Thyroid gland (tissue), 4 donors: Measurements from ENCODE around the gene TKTL1.

Experiments used
- POLR2A ChIP-seq, 2 donors: fragments of 450-650 bp; IDR thresholded peaks; one replicate each; pipeline ENCODE4 v1.6.1; 2017; ENCODE audit warnings: antibody characterized with exemption in 2 of 2, mild to moderate bottlenecking in 2 of 2, moderate library complexity in 1 of 2
- TF ChIP-seq, protein P1 (sequence below), 6 experiments: fragments of 200-600 bp in 3 of 6; fragments of 450-650 bp in 3 of 6; sonication (generic) in 3 of 6; IDR thresholded peaks; one replicate each; pipeline ENCODE4 v1.5.1; 2016 to 2019; ENCODE audit warnings: antibody characterized with exemption in 6 of 6, mild to moderate bottlenecking in 2 of 6, inconsistent platforms in 1 of 6, moderate library complexity in 1 of 6

DNA sequence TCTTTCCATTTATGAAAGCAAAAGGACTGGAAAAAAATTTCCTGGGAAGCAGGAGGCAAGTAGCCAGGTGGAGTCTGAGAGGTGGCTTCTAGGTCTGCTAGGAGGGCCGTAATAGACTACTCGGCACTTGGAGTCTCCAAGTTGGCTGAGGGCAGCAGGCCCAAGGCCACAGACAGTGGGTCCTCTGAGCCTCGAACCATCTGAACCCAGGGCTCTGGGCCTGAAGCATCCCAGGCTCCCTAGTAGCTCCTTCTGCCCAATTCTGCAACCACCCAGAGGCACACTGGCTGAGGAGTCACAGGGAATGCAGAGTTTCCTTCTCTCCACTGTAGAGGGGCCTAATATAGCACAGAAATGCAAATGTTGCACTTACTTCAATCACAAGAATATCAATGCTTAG is 19.8 kb downstream of the TKTL1 start:
- TF ChIP-seq, protein P1, sequence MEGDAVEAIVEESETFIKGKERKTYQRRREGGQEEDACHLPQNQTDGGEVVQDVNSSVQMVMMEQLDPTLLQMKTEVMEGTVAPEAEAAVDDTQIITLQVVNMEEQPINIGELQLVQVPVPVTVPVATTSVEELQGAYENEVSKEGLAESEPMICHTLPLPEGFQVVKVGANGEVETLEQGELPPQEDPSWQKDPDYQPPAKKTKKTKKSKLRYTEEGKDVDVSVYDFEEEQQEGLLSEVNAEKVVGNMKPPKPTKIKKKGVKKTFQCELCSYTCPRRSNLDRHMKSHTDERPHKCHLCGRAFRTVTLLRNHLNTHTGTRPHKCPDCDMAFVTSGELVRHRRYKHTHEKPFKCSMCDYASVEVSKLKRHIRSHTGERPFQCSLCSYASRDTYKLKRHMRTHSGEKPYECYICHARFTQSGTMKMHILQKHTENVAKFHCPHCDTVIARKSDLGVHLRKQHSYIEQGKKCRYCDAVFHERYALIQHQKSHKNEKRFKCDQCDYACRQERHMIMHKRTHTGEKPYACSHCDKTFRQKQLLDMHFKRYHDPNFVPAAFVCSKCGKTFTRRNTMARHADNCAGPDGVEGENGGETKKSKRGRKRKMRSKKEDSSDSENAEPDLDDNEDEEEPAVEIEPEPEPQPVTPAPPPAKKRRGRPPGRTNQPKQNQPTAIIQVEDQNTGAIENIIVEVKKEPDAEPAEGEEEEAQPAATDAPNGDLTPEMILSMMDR (IDR thresholded peaks at IDR 0.05) = no peak
- no peak for TF ChIP-seq POLR2A (IDR thresholded peaks at IDR 0.05)
